Esophagus (tissue), 2 donors: Measurements from ENCODE around the gene NPHP1. TPM values are rescaled to one million over a fixed set of nuclear protein-coding genes. Genes with fewer than 3 reads are reported as not detected.

Experiments
- H3K27ac ChIP-seq, 2 donors: one replicate each; pipeline ENCODE4 v1.5.1; 2013; ENCODE audit warnings: low read depth in 2 of 2, mild to moderate bottlenecking in 2 of 2, inconsistent platforms in 1 of 2, low read length in 1 of 2, moderate library complexity in 1 of 2
- H3K27me3 ChIP-seq, 2 donors: one replicate each; pipeline ENCODE4 v1.6.1; 2013; ENCODE audit warnings: low read length in 2 of 2, control low read depth in 1 of 2, mild to moderate bottlenecking in 1 of 2; ENCODE audit not compliant: insufficient read depth in 2 of 2, control insufficient read depth in 1 of 2
- H3K36me3 ChIP-seq, 2 donors: one replicate each; pipeline ENCODE4 v1.6.1; 2013; ENCODE audit warnings: low read length in 1 of 2; ENCODE audit not compliant: control insufficient read depth in 2 of 2, insufficient read depth in 2 of 2
- H3K4me1 ChIP-seq, 2 donors: one replicate each; pipeline ENCODE4 v1.6.1; 2013; ENCODE audit warnings: low read length in 1 of 2; ENCODE audit not compliant: control insufficient read depth in 2 of 2, insufficient read depth in 2 of 2
- H3K4me3 ChIP-seq, 2 donors: one replicate each; pipeline ENCODE4 v1.5.1; 2013; ENCODE audit warnings: low read length in 2 of 2, mild to moderate bottlenecking in 2 of 2, low read depth in 1 of 2, moderate library complexity in 1 of 2
- H3K9me3 ChIP-seq, 2 donors: one replicate each; pipeline ENCODE4 v1.6.1; 2013; ENCODE audit warnings: mild to moderate bottlenecking in 2 of 2, low read depth in 1 of 2, low read length in 1 of 2, moderate library complexity in 1 of 2; ENCODE audit not compliant: control insufficient read depth in 2 of 2, insufficient read depth in 1 of 2
- WGBS, 2 donors: extraction: QIAGEN DNeasy Blood & Tissue Kit; methylation state at CpG; one replicate each; pipeline ENCODE4 v1.1.7; 2013; 5-methylcytosine and 5-hydroxymethylcytosine counted together
- polyA plus RNA-seq, 2 donors: library from polyadenylated mRNA; stranded (reverse); fragments of 200-250 nt; gene quantifications; one replicate each; pipeline ENCODE4 v1.2.3, GENCODE V29; 2013
- donor health status: healthy with polysubstance abuse.
- donor health status: Bipolar disorder and iron deficiency.

The NPHP1 gene
- polyA plus RNA-seq, 2 donors = 1.5 to 2.3 TPM

DNA sequence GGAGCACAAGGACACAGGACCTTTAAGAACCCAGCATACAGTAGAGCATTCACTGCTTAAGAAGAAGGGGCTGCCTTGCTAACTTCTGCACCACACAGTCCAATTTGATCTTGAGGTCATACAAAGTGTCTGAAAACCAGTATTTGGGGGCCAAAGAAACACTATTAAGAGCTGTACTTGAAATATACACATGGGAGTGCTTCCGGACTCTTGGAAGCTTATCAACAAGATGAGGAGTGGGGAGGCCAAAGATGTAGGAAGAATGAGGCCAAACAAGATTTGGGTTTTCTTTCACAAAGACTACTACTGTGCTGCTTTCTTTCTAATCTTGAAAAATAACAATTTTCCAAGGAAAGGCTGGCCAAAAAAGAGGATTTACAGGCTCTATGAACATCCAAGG, 64.4 kb downstream of the NPHP1 start:
- Histone ChIP-seq H3K36me3 (no peaks in the 10 kb centered on the region), H3K27me3 (no peaks in the 10 kb centered on the region), H3K27ac (no peak overlapping the region), H3K4me3 (no peak overlapping the region), H3K4me1 (peaks cover 0 to 3% of the 10 kb centered on the region in 2 donors), H3K9me3 (no peaks in the 10 kb centered on the region)
- WGBS, 2 donors = 89 to 90% methylated on average over 1 of the region's 1 CpG

DNA sequence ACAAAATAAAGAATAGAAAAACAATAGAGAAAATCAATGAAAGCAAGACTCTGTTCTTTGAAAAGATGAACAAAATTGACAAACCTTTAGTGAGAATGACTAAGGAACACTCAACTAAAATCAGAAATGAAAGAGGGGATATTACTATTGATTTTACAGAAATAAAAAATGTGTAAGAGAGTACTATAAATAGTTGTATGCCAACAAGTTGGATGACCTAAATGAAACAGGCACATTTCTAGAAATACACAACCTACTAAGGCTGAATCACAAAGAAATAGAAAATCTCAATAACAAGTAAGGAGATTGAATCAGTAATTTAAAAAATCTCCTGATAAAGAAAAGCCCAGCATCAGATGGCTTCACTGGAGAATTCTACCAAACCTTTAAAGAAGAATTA, 70.8 kb downstream of the NPHP1 start:
- Histone ChIP-seq H3K4me3 (no peak overlapping the region), H3K27ac (no peak overlapping the region), H3K36me3 (no peaks in the 10 kb centered on the region), H3K4me1 (peaks cover 0 to 3% of the 10 kb centered on the region in 2 donors), H3K27me3 (no peaks in the 10 kb centered on the region), H3K9me3 (no peaks in the 10 kb centered on the region)

DNA sequence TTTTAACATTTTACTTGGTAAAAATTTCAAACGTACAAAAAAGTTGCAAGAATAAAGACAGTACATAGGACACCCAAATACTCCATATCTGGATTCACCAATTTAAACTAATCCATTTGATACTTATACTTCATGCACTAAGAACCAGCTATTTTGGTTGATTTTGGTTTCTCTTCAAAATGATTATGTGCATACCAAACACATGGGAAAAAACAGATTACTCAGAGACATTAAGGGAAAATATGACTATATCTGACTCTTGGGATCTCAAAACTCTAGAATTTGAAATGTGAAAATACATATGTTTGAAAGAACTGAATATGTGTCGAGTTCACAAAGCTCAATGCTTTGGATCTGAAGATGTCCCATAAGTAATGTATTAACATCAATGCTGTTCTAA, 73.6 kb downstream of the NPHP1 start:
- H3K27me3 ChIP-seq = no peaks in the 10 kb centered on the region
- H3K4me1 ChIP-seq = no peaks in the 10 kb centered on the region
- no peaks in the 10 kb centered on the region for H3K36me3 ChIP-seq
- no peaks in the 10 kb centered on the region for H3K9me3 ChIP-seq
- 72 to 74% methylated on average over 2 of the region's 2 CpGs for WGBS, 2 donors
- no peak overlapping the region for H3K27ac ChIP-seq
- no peak overlapping the region for H3K4me3 ChIP-seq

DNA sequence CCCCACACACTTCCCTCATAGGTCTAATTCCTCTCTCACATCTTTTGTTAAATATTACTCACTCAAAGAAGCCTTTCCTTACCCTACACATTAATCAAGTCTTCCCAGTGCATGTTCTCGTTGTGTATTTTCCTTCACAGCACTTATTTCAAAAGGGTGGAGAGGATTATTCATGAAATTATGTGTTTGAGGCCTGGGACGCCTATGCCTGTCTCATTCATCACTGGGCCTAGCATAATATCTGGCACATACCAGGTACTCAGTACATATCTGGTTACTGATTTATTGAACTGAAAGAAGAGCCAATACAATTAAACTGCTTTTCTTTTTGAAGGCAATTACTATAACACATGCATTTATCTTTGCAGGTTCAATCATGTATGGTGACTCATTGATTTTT, 74.1 kb downstream of the NPHP1 start:
- WGBS, 2 donors = 43 to 63% methylated on average over 2 of the region's 2 CpGs
- Histone ChIP-seq H3K27ac (peak overlapping the region; percentile 37 to 45), H3K4me1 (no peaks in the 10 kb centered on the region), H3K4me3 (no peak overlapping the region), H3K36me3 (no peaks in the 10 kb centered on the region), H3K27me3 (no peaks in the 10 kb centered on the region), H3K9me3 (no peaks in the 10 kb centered on the region)

DNA sequence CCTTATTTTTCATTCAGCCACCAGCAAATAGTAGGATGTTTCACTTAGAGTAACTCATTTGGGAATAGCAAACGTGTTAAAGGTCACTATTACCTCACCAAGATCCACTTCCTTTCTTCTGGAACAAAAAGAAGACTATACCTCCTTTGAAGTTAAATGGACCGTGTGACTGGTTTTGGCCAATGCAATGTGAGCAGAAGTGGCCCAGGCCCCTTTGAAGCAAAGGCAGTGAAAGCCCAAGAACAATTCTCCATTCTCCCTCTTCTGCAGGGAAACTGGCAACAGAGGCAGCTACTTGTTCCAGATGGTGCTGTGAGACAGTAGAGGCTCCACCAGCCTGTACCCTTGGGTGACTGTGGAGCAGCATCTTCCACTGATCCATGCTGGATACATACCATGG, 77.9 kb downstream of the NPHP1 start:
- Histone ChIP-seq H3K36me3 (no peaks in the 10 kb centered on the region), H3K4me1 (peaks cover 0 to under 1% of the 10 kb centered on the region in 2 donors), H3K27ac (no peak overlapping the region), H3K27me3 (no peaks in the 10 kb centered on the region), H3K9me3 (no peaks in the 10 kb centered on the region), H3K4me3 (no peak overlapping the region)
- 54 to 71% methylated on average over 2 of the region's 2 CpGs for WGBS, 2 donors

DNA sequence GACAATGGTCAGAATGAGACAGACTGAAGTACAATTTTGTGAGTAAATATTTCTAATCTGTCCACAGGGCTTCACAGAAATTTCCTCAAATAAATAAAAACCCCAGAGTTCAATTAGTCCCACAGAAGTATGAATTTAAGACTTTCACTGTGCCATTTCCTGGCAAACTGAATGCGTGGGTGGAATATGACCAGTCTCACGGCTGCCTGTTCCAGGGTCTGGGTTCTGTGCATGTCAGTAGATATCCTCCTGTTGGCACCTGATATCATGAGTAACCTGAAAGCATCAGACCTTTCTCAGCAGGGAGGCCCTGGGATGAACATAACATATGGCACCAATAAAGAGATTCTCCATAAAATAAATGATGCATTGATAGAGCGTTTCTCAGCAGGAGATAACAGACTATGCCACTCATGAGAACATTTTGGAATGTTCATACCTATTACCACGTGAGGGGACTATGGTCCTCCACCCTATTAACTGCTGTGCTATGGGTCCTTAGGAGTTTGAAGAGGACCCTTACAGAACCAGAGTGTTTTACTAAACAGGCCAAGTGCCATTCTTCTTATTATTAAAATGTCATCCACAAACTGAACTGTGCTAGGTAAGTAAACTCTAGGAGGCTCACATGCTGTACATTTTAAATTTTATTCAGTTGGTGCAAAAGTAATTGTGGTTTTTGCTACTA, 78.6 kb downstream of the NPHP1 start:
- 70 to 72% methylated on average over 4 of the region's 4 CpGs for WGBS, 2 donors
- Histone ChIP-seq H3K9me3 (no peaks in the 10 kb centered on the region), H3K4me3 (no peak overlapping the region), H3K4me1 (peaks cover 0 to 2% of the 10 kb centered on the region in 2 donors), H3K27ac (no peak overlapping the region), H3K27me3 (no peaks in the 10 kb centered on the region), H3K36me3 (no peaks in the 10 kb centered on the region)

DNA sequence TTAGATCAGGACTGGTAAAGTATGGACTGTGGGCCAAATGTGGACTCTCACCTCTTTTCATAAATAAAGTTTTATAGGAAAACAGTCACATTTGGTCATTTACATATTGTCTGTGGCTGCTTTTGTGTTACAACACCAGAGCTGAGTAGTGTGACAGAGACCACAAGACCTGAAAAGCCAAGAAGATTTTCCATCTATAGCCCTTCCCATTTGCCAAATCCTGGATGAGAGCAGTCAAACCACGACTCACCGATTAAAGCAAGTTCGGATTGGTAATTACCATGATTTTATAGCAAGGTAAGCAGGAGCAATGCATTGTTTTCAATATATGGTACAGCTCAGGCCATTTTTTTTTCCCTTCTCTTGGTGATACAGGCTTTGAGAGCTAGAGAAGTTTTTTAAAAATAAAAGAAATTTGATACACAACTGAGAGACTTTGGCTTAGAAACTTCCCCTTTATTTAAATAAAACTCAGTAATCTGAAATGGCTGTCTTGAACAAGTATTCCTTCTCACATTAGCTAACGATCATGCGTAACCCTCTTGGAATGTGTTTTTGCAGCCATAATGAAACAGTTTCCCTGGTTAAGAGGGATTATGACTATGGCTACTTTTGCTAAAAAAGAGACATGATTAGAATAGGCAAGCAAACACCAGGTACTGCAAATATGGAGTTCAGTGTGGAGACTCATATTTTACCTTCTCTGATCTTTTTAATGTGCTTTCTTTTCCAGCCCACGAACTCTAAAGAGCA, 79.7 kb downstream of the NPHP1 start:
- H3K4me3 ChIP-seq = no peak overlapping the region
- no peaks in the 10 kb centered on the region for H3K27me3 ChIP-seq
- no peaks in the 10 kb centered on the region for H3K36me3 ChIP-seq
- no peak overlapping the region for H3K27ac ChIP-seq
- H3K4me1 ChIP-seq = peaks cover 0 to 2% of the 10 kb centered on the region in 2 donors
- H3K9me3 ChIP-seq = no peaks in the 10 kb centered on the region
- WGBS, 2 donors = 64 to 74% methylated on average over 6 of the region's 6 CpGs

DNA sequence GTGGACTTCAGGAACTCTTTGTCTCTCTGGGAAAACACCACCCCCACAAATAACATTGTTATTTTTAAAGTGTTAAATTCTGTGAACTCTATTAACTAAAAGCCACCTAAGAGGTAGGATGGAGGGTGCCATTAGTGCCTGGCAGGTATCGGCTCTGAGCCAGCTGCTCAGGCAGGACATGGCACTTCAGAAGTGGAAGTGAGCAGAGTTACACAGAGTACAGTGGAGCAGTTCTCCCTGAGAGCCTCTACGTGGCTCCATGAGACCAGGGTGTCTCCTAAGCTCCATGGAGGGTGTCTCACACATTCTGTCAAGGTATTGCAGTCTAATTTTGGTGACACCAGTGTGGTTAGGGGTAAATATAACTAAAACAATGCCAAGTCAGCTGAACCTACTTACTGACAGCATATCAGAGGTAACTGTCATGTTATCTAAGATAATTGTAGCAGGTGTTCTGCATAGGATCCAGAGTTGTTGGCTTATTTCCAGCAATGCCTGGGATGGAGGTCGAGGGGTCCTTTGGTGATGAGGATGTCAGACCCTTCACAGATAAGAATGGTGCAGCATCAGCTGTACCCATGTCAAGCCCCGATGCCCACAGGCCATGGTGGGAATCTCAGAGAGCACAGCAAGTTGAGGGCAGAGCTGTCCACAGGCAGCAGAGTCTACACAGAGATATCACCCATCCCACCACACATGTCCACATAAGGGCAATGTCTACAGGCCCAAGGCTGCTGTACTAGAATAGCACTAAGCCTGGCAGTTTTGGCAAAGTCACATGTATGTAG, 80.6 kb downstream of the NPHP1 start:
- H3K27ac ChIP-seq = peak overlapping the region in 1 of 2 donors; percentile 31
- H3K27me3 ChIP-seq = no peaks in the 10 kb centered on the region
- H3K4me3 ChIP-seq = no peak overlapping the region
- no peaks in the 10 kb centered on the region for H3K36me3 ChIP-seq
- peaks cover 0 to 2% of the 10 kb centered on the region in 2 donors for H3K4me1 ChIP-seq
- no peaks in the 10 kb centered on the region for H3K9me3 ChIP-seq
- WGBS, 2 donors = 85 to 89% methylated on average over 4 of the region's 4 CpGs

DNA sequence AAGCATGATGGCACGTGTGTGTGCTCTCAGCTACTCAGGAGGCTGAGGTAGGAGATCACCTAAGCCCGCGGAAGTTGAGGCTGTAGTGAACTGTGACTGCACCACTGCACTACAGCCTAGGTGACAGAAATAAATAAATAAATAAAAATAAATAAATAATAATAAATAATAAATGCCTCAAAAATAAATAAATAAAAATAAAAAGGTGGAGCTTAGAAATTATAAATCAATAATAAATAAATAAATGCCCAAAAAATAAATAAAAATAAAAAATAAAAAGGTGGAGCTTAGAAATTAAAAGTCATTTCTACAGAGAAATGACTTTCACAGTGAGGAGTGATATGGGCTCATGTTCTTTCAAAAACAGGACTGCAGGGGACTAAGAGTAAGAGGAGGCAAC, 83.2 kb downstream of the NPHP1 start:
- Histone ChIP-seq H3K27ac (no peak overlapping the region), H3K9me3 (no peaks in the 10 kb centered on the region), H3K36me3 (no peaks in the 10 kb centered on the region), H3K4me3 (no peak overlapping the region), H3K4me1 (peaks cover 1 to 2% of the 10 kb centered on the region in 2 donors), H3K27me3 (no peaks in the 10 kb centered on the region)
- 93% methylated on average over 3 of the region's 3 CpGs for whole genome bisulfite sequencing, 2 donors
